ENCODE measurements around the gene ALOX15B.

- TF ChIP-seq CTCF (IDR thresholded peaks at IDR 0.05) = no peak
- no peak for TF ChIP-seq EZH2phosphoT487 (IDR thresholded peaks at IDR 0.05)
- TF ChIP-seq EZH2 (IDR thresholded peaks at IDR 0.05) = no peak
Observed at GRCh38 chr17:8069587-8069860, 30.7 kb downstream of the ALOX15B start.
